ENCODE measurements around the gene CKS2. TPM values are rescaled to one million over a fixed set of nuclear protein-coding genes. Genes with fewer than 3 reads are reported as not detected.

Gene CKS2
- total and polyA plus RNA-seq, 8 donors: 1.4 to 84.0 (median 39.1) TPM; not detected in 2

- peaks cover 67 to 99% (median 95%) of the 10 kb centered on the region in 4 donors for H3K36me3 ChIP-seq
- H3K9me3 ChIP-seq: no peaks in the 10 kb centered on the region
- intact Hi-C loops (cut with DNase I; ENCODE audit: low total_unique reads): loop anchor here (10.0 kb wide), 1 partner anchor 225 kb away; no protein-coding TSS in a partner anchor
- peaks cover 0 to 5% (median 2%) of the 10 kb centered on the region in 4 donors for H3K4me1 ChIP-seq
- TF ChIP-seq CTCF (IDR thresholded peaks at IDR 0.05) (no peak), EP300 (IDR thresholded peaks at IDR 0.05) (no peak), POLR2A (IDR thresholded peaks at IDR 0.05) (no peak), POLR2AphosphoS5 (IDR thresholded peaks at IDR 0.05) (no peak)
- DNase-seq: no peak
- H3K27me3 ChIP-seq: no peaks in the 10 kb centered on the region
- H3K4me3 ChIP-seq: no peak overlapping the region
- no peak overlapping the region for H3K27ac ChIP-seq
Observed at GRCh38 chr9:89329917-89330316, 18.9 kb downstream of the CKS2 start.

GRCh38 chr9:89330513-89330912 is 19.5 kb downstream of the CKS2 start:
- WGBS, 5 donors: 72 to 95% (median 93%) methylated on average over 2 to 7 of the region's 7 CpGs
- no peaks in the 10 kb centered on the region for H3K27me3 ChIP-seq
- DNase-seq: no peak
- H3K36me3 ChIP-seq: peaks cover 73 to 100% (median 99%) of the 10 kb centered on the region in 4 donors
- no peak overlapping the region for H3K4me3 ChIP-seq
- no peaks in the 10 kb centered on the region for H3K4me1 ChIP-seq
- H3K27ac ChIP-seq: no peak overlapping the region
- no peaks in the 10 kb centered on the region for H3K9me3 ChIP-seq
- intact Hi-C loops (cut with DNase I; ENCODE audit: low total_unique reads): no loop called here
- TF ChIP-seq POLR2AphosphoS5 (IDR thresholded peaks at IDR 0.05) (no peak), CTCF (IDR thresholded peaks at IDR 0.05) (no peak), POLR2A (IDR thresholded peaks at IDR 0.05) (no peak), EP300 (IDR thresholded peaks at IDR 0.05) (no peak)

GRCh38 chr9:89339807-89340206 is 28.8 kb downstream of the CKS2 start:
- no peaks in the 10 kb centered on the region for H3K9me3 ChIP-seq
- H3K36me3 ChIP-seq: peaks cover 48 to 100% (median 100%) of the 10 kb centered on the region in 4 donors
- H3K4me3 ChIP-seq: no peak overlapping the region
- DNase-seq: no peak
- TF ChIP-seq CTCF (IDR thresholded peaks at IDR 0.05): no peak
- TF ChIP-seq POLR2A (IDR thresholded peaks at IDR 0.05): no peak
- TF ChIP-seq POLR2AphosphoS5 (IDR thresholded peaks at IDR 0.05): no peak
- TF ChIP-seq EP300 (IDR thresholded peaks at IDR 0.05): no peak
- intact Hi-C loops (cut with DNase I; ENCODE audit: low total_unique reads): no loop called here
- no peaks in the 10 kb centered on the region for H3K4me1 ChIP-seq
- H3K27ac ChIP-seq: no peak overlapping the region
- no peaks in the 10 kb centered on the region for H3K27me3 ChIP-seq
- 52 to 74% (median 56%) methylated on average over 2 of the region's 2 CpGs for WGBS, 5 donors

GRCh38 chr9:89340332-89340731 is 29.3 kb downstream of the CKS2 start:
- WGBS, 5 donors: 86 to 94% (median 89%) methylated on average over 3 of the region's 3 CpGs
- no peak for DNase-seq
- H3K27ac ChIP-seq: no peak overlapping the region
- H3K27me3 ChIP-seq: no peaks in the 10 kb centered on the region
- TF ChIP-seq CTCF (IDR thresholded peaks at IDR 0.05) (no peak), EP300 (IDR thresholded peaks at IDR 0.05) (no peak), POLR2A (IDR thresholded peaks at IDR 0.05) (no peak), POLR2AphosphoS5 (IDR thresholded peaks at IDR 0.05) (no peak)
- H3K4me3 ChIP-seq: no peak overlapping the region
- no peaks in the 10 kb centered on the region for H3K9me3 ChIP-seq
- intact Hi-C loops (cut with DNase I; ENCODE audit: low total_unique reads): no loop called here
- peaks cover 47 to 100% (median 100%) of the 10 kb centered on the region in 4 donors for H3K36me3 ChIP-seq
- no peaks in the 10 kb centered on the region for H3K4me1 ChIP-seq
